B cell (primary cell): Measurements from ENCODE around the gene DNAJB12. TPM values are rescaled to one million over a fixed set of nuclear protein-coding genes. Genes with fewer than 3 reads are reported as not detected.

Source experiments
- ATAC-seq: fragments of 200-7000 bp; cut with Tn5 transposase; one replicate; pipeline ENCODE4 v1.10.0; 2021; ENCODE audit warnings: low read depth, mild to moderate bottlenecking, moderate number of reproducible peaks, moderate library complexity
- CTCF ChIA-PET: fragments of 350-600 bp; sonication (Branson Sonifier 250); formaldehyde crosslinking; loops from one replicate; lab custom pipeline; 2021; ENCODE audit warnings: antibody characterized with exemption, inconsistent platforms; lab: Charles Lee
- POLR2A ChIA-PET: fragments of 350-600 bp; sonication (Branson Sonifier 250); formaldehyde crosslinking; loops from one replicate; lab custom pipeline; 2021; ENCODE audit warnings: antibody characterized with exemption; lab: Charles Lee
- DNase-seq: peaks from one replicate; pipeline ENCODE4 v3.0.0; 2013
- H2AFZ ChIP-seq: 2 replicates; pipeline ENCODE4 v1.6.1; 2012; ENCODE audit warnings: mild to moderate bottlenecking, low read depth, low read length; ENCODE audit not compliant: insufficient read depth, poor library complexity, severe bottlenecking
- H3K27ac ChIP-seq, 2 donors: 1 replicate in 1 of 2; 2 replicates in 1 of 2; pipeline ENCODE4 v1.5.1; 2012 to 2013; ENCODE audit warnings: low read length in 2 of 2, mild to moderate bottlenecking in 2 of 2, moderate library complexity in 1 of 2
- H3K27me3 ChIP-seq, 4 experiments: fragments of 200-600 bp in 1 of 4; sonication (generic) in 1 of 4; replicated peaks in 1 of 4; 1 replicate in 2 of 4; 2 replicates in 2 of 4; pipeline versions ENCODE4 v1.6.1 to v1.7.0; 2013 to 2016; ENCODE audit warnings: low read length in 3 of 4, mild to moderate bottlenecking in 2 of 4, mixed read lengths in 1 of 4, moderate library complexity in 1 of 4; ENCODE audit not compliant: insufficient read depth in 4 of 4, control insufficient read depth in 3 of 4; ENCODE audit errors: control extremely low read depth in 1 of 4
- H3K36me3 ChIP-seq, 2 experiments: replicated peaks in 1 of 2; 1 replicate in 1 of 2; 2 replicates in 1 of 2; pipeline versions ENCODE4 v1.6.1 to v1.7.1; 2013; ENCODE audit warnings: low read length in 1 of 2; ENCODE audit not compliant: insufficient read depth in 2 of 2, control insufficient read depth in 1 of 2; ENCODE audit errors: control extremely low read depth in 1 of 2, extremely low read depth in 1 of 2
- H3K4me1 ChIP-seq, 2 donors: fragments of 200-600 bp in 1 of 2; sonication (generic) in 1 of 2; 1 replicate in 1 of 2; 2 replicates in 1 of 2; pipeline versions ENCODE4 v1.5.1 to v1.6.1; 2013 to 2017; ENCODE audit warnings: low read length in 2 of 2; ENCODE audit not compliant: control insufficient read depth in 2 of 2, insufficient read depth in 2 of 2
- H3K4me2 ChIP-seq: replicated peaks from 2 replicates; pipeline ENCODE3; 2012; ENCODE audit warnings: mild to moderate bottlenecking, low read depth, low read length; ENCODE audit not compliant: poor library complexity, severe bottlenecking
- H3K4me3 ChIP-seq, 5 experiments: fragments of 200-600 bp in 1 of 5; sonication (generic) in 1 of 5; 1 replicate in 3 of 5; 2 replicates in 2 of 5; pipeline versions ENCODE4 v1.5.1 to v1.7.0; 2011 to 2016; ENCODE audit warnings: low read length in 4 of 5, mild to moderate bottlenecking in 4 of 5, low read depth in 2 of 5, control low read depth in 1 of 5, moderate library complexity in 1 of 5; ENCODE audit not compliant: insufficient read depth in 1 of 5; ENCODE audit errors: control extremely low read depth in 1 of 5, extremely low read depth in 1 of 5
- H3K79me2 ChIP-seq: fragments of 200-600 bp; sonication (generic); one replicate; pipeline ENCODE4 v1.6.0; 2016; ENCODE audit warnings: low read length; ENCODE audit not compliant: control insufficient read depth, insufficient read depth
- H3K9ac ChIP-seq: fragments of 200-600 bp; sonication (generic); 2 replicates; pipeline ENCODE4 v1.6.1; 2017; ENCODE audit warnings: mild to moderate bottlenecking, low read length, moderate library complexity
- H3K9me3 ChIP-seq, 3 donors: one replicate each; pipeline versions ENCODE4 v1.6.1 to v1.7.1; 2013; ENCODE audit warnings: low read length in 2 of 3; ENCODE audit not compliant: control insufficient read depth in 2 of 3, insufficient read depth in 1 of 3; ENCODE audit errors: control extremely low read depth in 1 of 3
- H4K20me1 ChIP-seq: 2 replicates; pipeline ENCODE4 v1.6.0; 2012; ENCODE audit warnings: mild to moderate bottlenecking, low read length; ENCODE audit not compliant: insufficient read depth, control insufficient read depth, poor library complexity, severe bottlenecking
- H3K27ac Mint-ChIP-seq: one replicate; pipeline ENCODE4 v1.8.0; 2021; ENCODE audit warnings: mixed read lengths
- H3K27me3 Mint-ChIP-seq: one replicate; pipeline ENCODE4 v1.8.0; 2021; ENCODE audit warnings: mixed read lengths
- H3K4me1 Mint-ChIP-seq: one replicate; pipeline ENCODE4 v1.8.0; 2021; ENCODE audit warnings: mixed read lengths
- H3K4me3 Mint-ChIP-seq: one replicate; pipeline ENCODE4 v1.8.0; 2021; ENCODE audit warnings: mixed read lengths
- H3K9me3 Mint-ChIP-seq: one replicate; pipeline ENCODE4 v1.8.0; 2022; ENCODE audit warnings: mixed read lengths; ENCODE audit not compliant: insufficient read depth
- EZH2 ChIP-seq: IDR thresholded peaks from 2 replicates; pipeline ENCODE4 v1.6.1; 2012; ENCODE audit warnings: borderline replicate concordance, low read depth, mild to moderate bottlenecking, moderate library complexity, low read length; ENCODE audit not compliant: insufficient read depth, poor library complexity, severe bottlenecking
- WGBS: methylation state at CpG from one replicate; pipeline ENCODE4 v1.1.5; 2013; ENCODE audit warnings: missing lambda C conversion rate; ENCODE audit not compliant: insufficient coverage; 5-methylcytosine and 5-hydroxymethylcytosine counted together
- intact Hi-C: fragments of 100-400 bp; cut with micrococcal nuclease; formaldehyde crosslinking; loops from one replicate; pipeline ENCODE4 v1.10.0; 2022
- polyA plus RNA-seq: library from polyadenylated mRNA; depleted of rRNA; stranded (reverse); fragments of >200 nt; gene quantifications from 2 replicates; pipeline ENCODE4 v1.2.3, GENCODE V29; 2012
- total RNA-seq, 2 donors: library from RNA; stranded (reverse); fragments of 120-200 nt in 1 of 2; gene quantifications; 1 replicate in 1 of 2; 2 replicates in 1 of 2; pipeline versions ENCODE4 v1.2.3 to v1.2.4, GENCODE V29; 2013 to 2022
- TF ChIP-seq, protein P1 (sequence below): fragments of 200-600 bp; IDR thresholded peaks from one replicate; pipeline ENCODE4 v1.8.0; 2022; ENCODE audit warnings: antibody characterized with exemption, mild to moderate bottlenecking

The DNAJB12 gene
- total and polyA plus RNA-seq, 2 donors (not counting 1 experiment from before 2014, with no cell fraction given), result 16.1 to 42.3 TPM

DNA sequence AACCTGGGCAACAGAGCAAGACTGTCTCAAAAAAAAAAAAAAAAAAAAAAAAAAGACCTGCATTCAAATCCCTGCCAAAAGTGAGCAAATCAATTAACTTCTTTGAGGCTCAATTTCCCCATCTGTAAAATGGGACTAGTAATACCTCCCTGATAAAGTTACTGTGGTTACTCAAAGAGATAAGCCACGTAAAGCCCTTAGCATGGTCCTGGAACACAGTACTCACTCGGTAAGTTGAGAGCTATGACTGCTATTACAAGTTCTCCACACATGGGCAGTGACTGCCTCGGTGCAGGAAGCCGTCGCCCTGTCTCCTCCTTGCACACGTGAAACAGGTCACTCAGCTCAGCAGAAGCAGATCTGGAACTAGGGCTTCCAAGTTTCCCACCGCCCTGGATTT is 43.1 kb downstream of the DNAJB12 start:
- Histone ChIP-seq H2AFZ (no peak overlapping the region), H3K9me3 (no peaks in the 10 kb centered on the region), H3K79me2 (no peaks in the 10 kb centered on the region), H3K4me3 (no peak overlapping the region), H4K20me1 (no peaks in the 10 kb centered on the region), H3K4me2 (no peak overlapping the region), H3K36me3 (no peaks in the 10 kb centered on the region), H3K9ac (no peak overlapping the region), H3K27me3 (peaks cover 0 to 4% (median 0%) of the 10 kb centered on the region in 4 experiments), H3K4me1 (peaks cover 10 to 17% of the 10 kb centered on the region in 2 donors), H3K27ac (no peak overlapping the region)
- Mint-ChIP-seq H3K27ac (no peak overlapping the region), H3K27me3 (no peaks in the 10 kb centered on the region), H3K4me1 (peaks cover 32% of the 10 kb centered on the region), H3K9me3 (no peaks in the 10 kb centered on the region), H3K4me3 (no peak overlapping the region)
- CTCF ChIA-PET, result interaction anchor here (0.6 to 1.6 kb wide), 2 partner anchors 9 to 38 kb away, joined by 3 to 7 read pairs; no protein-coding TSS in a partner anchor
- TF ChIP-seq, protein P1, sequence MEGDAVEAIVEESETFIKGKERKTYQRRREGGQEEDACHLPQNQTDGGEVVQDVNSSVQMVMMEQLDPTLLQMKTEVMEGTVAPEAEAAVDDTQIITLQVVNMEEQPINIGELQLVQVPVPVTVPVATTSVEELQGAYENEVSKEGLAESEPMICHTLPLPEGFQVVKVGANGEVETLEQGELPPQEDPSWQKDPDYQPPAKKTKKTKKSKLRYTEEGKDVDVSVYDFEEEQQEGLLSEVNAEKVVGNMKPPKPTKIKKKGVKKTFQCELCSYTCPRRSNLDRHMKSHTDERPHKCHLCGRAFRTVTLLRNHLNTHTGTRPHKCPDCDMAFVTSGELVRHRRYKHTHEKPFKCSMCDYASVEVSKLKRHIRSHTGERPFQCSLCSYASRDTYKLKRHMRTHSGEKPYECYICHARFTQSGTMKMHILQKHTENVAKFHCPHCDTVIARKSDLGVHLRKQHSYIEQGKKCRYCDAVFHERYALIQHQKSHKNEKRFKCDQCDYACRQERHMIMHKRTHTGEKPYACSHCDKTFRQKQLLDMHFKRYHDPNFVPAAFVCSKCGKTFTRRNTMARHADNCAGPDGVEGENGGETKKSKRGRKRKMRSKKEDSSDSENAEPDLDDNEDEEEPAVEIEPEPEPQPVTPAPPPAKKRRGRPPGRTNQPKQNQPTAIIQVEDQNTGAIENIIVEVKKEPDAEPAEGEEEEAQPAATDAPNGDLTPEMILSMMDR, result no peak
- TF ChIP-seq EZH2, result no peak
- POLR2A ChIA-PET, result interaction anchor here (0.6 to 1.3 kb wide), 3 partner anchors 8 to 242 kb away, joined by 3 to 9 read pairs (median 8); no protein-coding TSS in a partner anchor
- intact Hi-C loops, result no loop called here
- 90% methylated on average over 2 of the region's 7 CpGs for WGBS
- DNase-seq (no peak), ATAC-seq (no peak)

DNA sequence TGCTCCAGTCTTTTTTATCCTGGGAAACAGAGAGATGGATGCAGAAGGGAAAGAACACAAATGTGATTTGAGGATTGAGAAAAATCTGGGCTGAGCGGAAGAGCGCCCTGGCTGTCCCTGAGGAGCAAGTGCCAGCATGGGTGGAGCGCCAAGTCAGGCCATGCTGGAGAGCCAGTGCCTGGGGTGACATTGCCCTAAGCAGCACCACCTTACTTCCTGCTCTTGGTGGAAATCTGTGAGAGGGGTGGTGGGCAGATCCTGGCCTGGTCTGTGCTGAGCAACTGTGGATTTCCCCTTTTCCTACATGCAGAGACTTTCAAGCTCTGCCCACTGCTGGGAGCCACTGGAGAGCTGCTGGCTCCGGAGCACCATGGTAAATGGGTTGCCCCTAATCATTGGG is 44.1 kb downstream of the DNAJB12 start:
- ChIA-PET POLR2A (interaction anchor here (1.3 kb wide), 1 partner anchor 9 kb away, joined by 8 read pairs; no protein-coding TSS in a partner anchor), CTCF (interaction anchor here (1.6 kb wide), 1 partner anchor 10 kb away, joined by 7 read pairs; no protein-coding TSS in a partner anchor)
- Mint-ChIP-seq H3K9me3 (no peaks in the 10 kb centered on the region), H3K4me1 (peaks cover 28% of the 10 kb centered on the region), H3K27ac (no peak overlapping the region), H3K27me3 (no peaks in the 10 kb centered on the region), H3K4me3 (no peak overlapping the region)
- no peak overlapping the region for H3K4me2 ChIP-seq
- DNase-seq (no peak), ATAC-seq (no peak)
- H3K4me1 ChIP-seq, result peaks cover 0 to 15% of the 10 kb centered on the region in 2 donors
- H3K4me3 ChIP-seq, result no peak overlapping the region
- no peaks in the 10 kb centered on the region for H4K20me1 ChIP-seq
- WGBS, result 100% methylated on average over 4 of the region's 4 CpGs
- no peaks in the 10 kb centered on the region for H3K79me2 ChIP-seq
- no peak for TF ChIP-seq EZH2
- TF ChIP-seq, protein P1, result no peak
- H3K9me3 ChIP-seq, result no peaks in the 10 kb centered on the region
- H3K27me3 ChIP-seq, result peaks cover 0 to 4% (median 0%) of the 10 kb centered on the region in 4 experiments
- H3K27ac ChIP-seq, result no peak overlapping the region
- H3K36me3 ChIP-seq, result no peaks in the 10 kb centered on the region
- H3K9ac ChIP-seq, result no peak overlapping the region
- H2AFZ ChIP-seq, result no peak overlapping the region
- intact Hi-C loops, result no loop called here
